GM13977 (cell line): ENCODE results near the gene LTA4H.

Experiments
- DNase-seq: peaks from one replicate; pipeline ENCODE4 v3.0.0; 2012; ENCODE audit warnings: low spot score
- in situ Hi-C: fragments of 300-500 bp; cut with MboI; formaldehyde crosslinking; loops from one replicate; pipeline ENCODE4 v1.12.0; 2022; ENCODE audit warnings: low sequenced_read_pairs, low pct_unique_long_range_greater_than_20kb, mixed read lengths, inconsistent platforms; ENCODE audit not compliant: unreplicated experiment
- TF ChIP-seq, protein P1 (sequence below): IDR thresholded peaks from 2 replicates; pipeline ENCODE4 v1.5.1; 2012; ENCODE audit warnings: mild to moderate bottlenecking, control low read depth; ENCODE audit not compliant: insufficient read depth; ENCODE audit errors: extremely low read depth, missing control alignments

Gene LTA4H

DNA sequence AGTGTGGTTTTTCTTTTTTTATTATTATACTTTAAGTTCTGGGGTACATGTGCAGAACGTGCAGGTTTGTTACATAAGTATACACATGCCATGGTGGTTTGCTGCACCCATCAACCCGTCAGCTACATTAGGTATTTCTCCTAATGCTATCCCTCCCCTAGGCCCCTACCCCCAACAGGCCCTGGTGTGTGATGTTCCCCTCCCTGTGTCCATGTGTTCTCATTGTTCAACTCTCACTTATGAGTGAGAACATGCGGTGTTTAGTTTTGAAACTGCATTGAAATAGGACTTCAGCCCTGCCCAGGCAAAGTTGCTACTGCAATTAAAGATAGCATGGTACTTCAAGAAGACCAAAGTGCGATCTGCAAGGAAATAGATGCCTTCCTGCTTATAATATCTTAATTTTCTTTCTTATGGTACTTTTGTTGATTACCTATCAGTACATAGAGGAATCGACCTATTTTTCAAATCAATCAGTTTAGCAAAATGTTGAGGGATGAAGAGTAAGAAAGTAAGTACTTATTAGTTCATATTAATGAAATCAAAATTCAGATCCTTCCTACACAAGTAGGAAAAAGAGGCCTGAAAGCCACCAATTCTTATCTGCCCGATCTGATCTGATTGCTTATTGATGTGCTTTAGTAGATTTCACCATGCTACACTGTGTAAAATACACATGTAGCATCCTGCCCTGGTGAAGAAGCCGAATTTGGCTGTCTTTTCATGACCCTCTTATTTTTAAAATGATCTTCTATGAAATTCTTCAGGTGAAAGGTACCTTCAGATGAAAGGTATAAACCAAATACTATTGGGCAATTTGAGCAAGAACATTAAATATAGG, 1.6 kb downstream of the LTA4H start:
- in situ Hi-C loops = no loop called here
- TF ChIP-seq, protein P1, sequence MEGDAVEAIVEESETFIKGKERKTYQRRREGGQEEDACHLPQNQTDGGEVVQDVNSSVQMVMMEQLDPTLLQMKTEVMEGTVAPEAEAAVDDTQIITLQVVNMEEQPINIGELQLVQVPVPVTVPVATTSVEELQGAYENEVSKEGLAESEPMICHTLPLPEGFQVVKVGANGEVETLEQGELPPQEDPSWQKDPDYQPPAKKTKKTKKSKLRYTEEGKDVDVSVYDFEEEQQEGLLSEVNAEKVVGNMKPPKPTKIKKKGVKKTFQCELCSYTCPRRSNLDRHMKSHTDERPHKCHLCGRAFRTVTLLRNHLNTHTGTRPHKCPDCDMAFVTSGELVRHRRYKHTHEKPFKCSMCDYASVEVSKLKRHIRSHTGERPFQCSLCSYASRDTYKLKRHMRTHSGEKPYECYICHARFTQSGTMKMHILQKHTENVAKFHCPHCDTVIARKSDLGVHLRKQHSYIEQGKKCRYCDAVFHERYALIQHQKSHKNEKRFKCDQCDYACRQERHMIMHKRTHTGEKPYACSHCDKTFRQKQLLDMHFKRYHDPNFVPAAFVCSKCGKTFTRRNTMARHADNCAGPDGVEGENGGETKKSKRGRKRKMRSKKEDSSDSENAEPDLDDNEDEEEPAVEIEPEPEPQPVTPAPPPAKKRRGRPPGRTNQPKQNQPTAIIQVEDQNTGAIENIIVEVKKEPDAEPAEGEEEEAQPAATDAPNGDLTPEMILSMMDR = no peak
- no peak for DNase-seq

DNA sequence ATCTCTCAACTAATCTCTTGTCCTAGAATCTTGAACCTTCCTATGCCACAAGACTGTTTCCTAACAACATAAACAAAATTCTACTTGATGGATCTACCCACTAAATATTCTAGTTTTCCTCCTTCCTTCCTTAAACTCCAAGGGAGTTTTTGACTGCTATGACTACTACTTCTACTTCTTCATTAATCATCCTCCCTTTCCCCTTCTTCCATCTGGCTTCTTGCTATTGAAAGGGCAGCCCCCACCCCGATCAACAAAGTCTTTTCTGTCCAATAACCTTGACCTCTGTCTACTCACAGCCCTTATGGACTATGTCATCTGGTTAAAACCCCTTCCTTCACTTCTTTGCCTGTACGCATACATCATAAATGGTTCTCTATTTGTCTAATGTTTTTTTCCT, 5.6 kb downstream of the LTA4H start:
- in situ Hi-C loops = no loop called here
- DNase-seq = no peak
- TF ChIP-seq, protein P1 = no peak

DNA sequence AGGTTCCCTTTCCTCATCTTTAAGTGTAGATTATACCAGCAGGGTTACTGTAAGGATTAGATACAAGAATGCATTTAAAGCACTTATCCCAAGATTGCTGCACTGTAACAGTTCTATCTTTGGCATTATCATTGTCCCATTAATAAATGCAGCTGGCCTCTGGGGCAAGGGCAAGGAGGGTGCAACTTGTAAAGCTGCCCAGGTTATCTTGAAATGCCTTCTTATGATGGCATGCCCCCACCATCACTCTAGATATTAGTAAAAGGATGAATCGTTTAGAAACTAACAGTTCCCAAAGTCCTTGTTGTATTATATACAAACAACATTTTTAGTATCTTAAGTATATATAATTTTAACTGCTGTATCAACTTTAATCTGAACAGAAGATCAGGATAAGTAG, 6.8 kb downstream of the LTA4H start:
- in situ Hi-C loops = no loop called here
- no peak for DNase-seq
- TF ChIP-seq, protein P1 = no peak

DNA sequence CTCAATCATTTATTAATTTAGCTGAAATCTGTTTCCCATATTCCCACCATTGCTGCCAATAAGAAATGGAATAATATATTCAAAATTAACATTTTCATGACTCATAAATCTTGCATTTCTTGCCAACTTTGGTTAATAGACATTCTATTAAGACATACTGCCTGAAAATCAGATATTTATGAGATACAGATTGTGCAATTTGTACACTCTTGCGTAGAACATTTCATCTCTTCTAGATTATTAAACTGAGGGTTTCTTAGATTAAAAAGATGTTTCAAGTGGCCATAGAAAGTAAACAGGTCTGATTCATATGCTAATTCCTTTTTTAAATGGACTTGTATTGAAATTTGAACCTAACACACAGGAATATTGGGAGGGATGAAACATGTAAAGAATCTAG, 9.1 kb downstream of the LTA4H start:
- TF ChIP-seq, protein P1 = no peak
- in situ Hi-C loops = no loop called here
- DNase-seq = no peak

DNA sequence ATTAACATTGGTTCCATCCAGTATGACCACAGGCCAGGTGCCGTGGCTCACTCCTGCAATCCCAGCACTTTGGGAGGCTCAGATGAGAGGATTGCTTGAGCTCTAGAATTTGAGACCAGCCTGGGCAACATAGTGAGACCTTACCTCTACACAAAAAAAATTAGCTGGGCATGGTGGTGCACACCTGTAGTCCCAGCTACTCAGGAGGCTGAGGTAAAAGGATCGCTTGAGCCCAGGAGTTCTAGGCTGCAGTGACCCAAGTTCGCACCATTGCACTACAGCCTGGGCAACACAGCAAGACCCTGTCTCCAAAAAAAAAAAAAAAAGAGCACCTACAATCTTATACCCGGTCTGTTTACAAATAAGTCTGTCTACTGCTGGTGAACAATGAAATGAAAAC, 9.9 kb downstream of the LTA4H start:
- TF ChIP-seq, protein P1 = no peak
- in situ Hi-C loops = no loop called here
- DNase-seq = no peak

DNA sequence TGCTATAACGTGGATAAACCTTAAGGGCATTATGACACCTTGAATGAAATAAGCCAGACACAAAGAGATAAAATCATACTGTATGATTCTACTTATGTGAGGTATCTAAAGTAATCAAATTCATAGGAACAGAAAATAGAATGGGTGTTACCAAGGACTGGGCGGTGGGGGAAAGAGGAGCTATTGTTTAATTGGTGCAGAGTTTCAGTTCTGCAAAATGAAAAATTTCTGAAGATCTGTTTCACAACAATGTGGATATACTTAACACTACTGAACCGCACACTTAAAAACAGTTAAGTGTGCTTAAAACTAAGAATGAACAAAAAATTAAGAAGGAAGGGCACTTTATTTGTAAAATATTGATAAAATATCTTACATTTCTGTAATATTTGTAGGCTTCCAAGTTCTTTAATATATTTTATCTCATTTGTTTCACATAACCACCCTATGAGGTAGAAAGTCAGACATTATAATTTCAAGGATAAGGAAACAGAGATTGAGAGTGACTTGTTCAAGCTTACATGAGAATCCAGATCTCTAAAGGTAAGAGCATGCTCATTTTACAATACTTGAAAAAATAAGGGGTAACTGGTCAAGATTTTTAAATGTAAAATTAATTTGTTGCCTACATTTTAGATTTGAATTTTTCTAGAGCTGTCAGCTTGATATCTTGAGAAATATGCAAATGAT, 14.9 kb downstream of the LTA4H start:
- TF ChIP-seq, protein P1 = no peak
- in situ Hi-C loops = no loop called here
- no peak for DNase-seq
